Activated CD4-positive, CD25-positive, alpha-beta regulatory T cell treated with anti-CD3 and anti-CD28 coated beads, Interleukin-2, amount 50 U/mL, for 16 hours (primary cell): ENCODE measurements around the gene UBE3A.
A peak's percentile ranks its signal among the peaks of the same experiment; 100 is the strongest.
"Not testable (repeated sequence)": the region's sequence is repeated elsewhere in the genome, so short reads cannot be mapped to it uniquely, and the experiment has no call there.

Source experiments
- DNase-seq: peaks from one replicate; pipeline ENCODE4 v3.0.0-alpha.2; 2020; ENCODE audit warnings: low read depth, low spot score

Gene UBE3A

DNA sequence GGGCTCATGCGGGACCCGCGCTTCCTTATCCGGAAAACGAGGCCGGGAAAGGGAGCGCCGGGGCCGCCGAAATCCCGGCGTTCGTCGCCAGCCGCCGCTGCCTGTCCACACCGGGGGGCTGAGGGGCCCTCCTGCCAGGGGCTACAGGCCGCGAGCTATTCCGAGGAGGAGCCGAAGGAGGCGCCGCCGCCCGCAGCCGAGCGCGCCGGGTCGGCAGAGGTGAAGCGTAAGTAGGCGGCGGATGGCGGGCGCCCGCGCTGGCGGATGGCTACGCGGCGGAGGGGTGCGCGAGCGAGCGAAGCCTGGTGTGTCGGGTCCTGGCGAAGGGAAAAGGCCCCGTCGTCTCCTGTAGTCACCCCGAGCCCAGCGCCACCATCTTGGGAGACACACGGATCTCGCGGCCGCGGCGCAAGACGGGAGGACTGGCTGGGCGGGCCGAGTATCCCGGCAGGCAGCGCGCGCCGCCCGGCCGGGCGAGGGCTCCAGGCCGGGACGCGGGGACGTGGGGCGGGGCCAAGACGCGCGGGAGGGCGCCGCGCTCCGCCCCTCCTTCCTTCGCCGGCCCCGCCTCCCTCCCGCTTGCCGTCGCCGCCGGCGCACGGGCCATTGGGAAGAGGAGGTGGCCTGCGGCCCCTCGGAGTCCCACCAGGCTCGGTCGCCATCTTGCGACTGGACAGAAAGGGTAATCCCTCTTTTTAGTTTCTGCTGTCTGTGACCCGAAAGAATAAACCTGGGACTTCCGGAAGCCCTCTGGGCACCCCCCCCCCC lies at the start of gene UBE3A:
Gene UBE3A (minus strand): TSS at position 424 of the 768 bp plus-strand sequence. CDS start 29,917 bp downstream, outside the sequence.
- DNase-seq = peak; percentile 64

DNA sequence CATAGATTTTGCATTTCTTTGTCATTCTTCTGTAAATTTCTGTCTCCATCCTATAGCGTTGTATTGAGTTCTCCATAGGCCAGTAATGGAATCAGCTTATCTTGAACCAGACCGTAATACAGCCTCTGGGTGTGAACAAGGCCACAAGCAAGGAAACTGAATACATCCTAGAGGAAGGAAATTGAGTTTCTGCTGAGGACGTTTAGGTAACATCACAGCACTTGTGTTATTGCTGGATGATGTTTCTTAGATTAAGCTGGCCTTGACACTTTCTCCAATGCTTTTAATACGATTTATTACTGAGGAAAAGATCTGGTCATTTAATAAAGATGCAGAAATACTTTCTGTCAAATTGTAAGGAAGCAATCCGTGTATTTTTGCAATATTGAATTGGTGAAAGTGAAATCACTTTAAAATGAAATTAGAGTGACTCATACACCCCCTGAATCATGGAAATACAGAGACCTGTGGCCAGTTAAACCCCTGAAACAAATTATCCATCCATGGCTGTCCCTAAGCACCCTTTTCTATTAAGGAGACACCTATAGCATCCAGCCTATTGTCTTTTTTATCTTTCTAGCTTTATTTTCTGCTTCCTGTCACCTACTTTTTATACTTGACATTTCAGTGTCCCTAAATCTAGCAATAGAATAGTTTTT lies 48.5 kb upstream of the UBE3A start:
- DNase-seq = no peak

DNA sequence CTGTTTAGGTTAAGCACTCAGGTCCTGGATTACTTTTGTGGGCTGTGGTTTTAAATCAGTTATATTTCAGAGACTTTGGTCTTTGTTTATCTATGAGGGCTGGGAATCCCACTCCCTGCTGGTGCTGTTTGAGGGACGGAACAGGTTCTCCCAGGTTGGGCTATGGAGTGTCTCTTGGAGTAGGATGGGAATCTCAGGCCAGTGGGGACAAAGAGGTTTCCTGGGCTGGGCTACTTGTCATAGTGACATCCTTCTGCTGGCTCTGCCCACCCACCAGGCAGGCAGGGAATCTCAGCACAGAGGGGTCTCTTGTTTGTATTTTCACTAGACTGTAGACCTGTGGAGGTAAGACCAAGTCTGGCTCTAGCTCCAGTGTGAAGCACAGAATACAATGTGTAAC lies 47.2 kb upstream of the UBE3A start:
- no peak for DNase-seq

DNA sequence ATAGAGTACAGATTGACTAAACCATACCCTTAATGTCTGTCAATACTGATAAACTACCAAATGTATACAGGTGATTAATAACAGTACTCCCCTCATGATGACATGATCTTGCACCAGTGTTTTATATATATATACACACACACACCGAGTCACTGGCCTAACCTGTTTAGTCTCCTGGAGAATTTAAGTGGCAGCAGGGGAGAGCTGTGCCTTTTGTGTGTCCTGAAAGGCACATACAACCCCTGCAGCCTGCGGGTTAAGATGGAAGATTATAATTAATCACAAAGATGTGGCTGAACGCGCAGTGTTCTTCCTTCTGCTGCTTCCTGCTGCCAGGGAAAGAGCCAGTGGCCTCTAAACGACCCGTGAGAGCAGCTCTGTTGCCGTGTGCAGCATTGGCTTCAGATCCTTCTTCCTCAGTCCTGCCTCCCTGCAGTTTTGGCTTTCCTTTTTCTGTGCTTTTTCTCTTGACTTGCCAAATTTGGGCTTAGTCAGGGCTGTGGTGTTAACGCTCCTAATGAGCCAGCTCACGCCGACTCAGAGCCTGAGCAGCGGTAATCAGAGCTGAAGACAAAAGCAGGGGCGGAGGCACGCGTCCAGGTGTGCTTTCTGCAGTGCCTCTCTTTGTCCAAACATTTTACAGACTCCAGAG lies 42.5 kb upstream of the UBE3A start:
- DNase-seq = no peak

DNA sequence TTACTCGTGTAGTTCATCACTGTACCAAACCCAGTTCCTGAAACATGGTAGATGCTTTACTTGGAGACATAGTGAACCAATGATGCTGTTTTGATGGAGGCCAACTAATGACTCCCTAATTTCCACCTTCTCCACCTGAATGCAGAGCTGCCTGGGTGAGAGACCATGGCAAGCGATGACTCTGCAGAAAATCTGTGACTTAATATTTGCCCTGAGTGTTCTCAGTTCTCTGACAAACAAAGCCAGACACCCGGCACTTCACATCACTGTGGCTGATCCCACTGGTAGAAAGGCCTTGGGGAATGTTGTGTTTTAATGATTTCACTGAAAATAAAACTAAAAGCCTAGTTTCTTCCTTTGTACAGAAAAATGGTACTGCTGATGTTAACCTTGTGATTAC lies 39.5 kb upstream of the UBE3A start:
- no peak for DNase-seq

DNA sequence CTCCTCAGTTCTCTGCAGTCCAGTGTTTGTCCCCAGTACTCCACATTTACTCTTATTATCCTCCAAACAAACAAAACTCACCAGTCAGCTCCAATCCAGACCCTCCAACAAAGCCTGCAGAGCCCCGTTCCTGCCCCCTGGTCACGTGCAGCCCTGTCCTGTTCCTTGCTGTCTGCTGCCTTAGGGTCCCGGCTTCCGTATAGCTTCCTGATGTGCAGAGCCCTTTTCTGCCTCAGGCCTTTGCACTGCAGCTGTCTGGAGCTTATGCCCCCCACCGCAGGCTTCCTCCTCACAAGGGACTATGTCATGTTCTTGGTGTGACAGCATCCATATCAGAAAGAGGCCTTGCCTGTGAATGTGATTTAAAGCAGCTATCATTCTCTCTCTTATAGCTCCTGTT lies 39.0 kb upstream of the UBE3A start:
- no peak for DNase-seq

DNA sequence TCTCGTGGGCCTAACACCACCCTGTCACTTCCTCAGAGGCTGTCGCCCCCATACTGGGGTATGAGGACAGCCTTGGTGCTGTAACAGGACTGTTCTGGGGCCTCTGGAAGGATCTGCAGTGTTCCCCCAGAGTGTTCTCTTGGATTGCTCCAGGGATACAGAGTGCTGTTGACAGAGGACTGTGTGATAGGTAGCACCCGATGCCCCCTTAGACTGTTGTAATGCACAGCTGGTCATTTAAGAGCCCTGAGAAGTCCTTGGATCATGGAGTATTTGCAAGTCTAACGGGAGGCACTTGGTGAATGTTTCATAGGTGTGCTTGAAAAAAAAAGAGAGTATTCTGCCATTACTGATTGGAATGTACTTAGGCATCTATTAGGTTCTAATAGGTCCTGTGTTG lies 35.4 kb upstream of the UBE3A start:
- DNase-seq = no peak

DNA sequence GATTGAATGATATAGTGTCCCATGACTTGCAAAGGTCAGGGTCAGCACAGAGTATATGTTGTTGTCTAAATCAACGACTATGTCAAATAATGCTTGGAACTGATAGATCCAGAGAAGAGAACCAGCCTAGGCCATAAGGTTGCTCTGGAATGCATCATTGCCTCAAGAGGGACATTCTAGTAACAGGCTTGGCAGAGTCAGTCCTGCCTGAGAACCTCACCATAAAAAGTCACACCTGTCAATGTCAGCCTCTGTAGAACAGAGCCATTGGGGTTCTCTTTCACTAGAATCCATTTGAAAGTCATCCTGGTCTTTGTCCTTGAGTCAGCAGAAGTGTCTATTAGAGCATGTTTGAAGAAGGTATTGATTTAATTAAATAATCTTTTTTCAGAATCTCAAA lies 31.4 kb upstream of the UBE3A start:
- no peak for DNase-seq

DNA sequence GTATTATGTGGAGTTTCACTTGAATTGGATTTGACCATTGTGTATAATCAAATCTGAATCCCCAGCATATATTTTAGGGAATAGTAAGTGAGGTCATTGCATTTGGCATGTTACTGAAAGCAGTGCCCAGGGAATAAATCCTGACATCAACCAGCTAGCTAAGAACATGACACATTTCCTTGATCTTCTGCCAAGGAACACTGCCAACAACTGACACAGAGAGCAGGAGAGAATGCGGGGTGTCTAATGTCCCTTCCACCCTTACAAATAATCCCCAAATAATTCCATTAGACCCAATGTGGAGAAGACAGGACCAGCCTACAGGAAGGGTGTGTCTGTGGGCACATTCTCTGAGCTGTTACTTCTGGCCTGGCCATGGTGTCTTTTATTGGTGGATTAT lies 30.6 kb upstream of the UBE3A start:
- no peak for DNase-seq

DNA sequence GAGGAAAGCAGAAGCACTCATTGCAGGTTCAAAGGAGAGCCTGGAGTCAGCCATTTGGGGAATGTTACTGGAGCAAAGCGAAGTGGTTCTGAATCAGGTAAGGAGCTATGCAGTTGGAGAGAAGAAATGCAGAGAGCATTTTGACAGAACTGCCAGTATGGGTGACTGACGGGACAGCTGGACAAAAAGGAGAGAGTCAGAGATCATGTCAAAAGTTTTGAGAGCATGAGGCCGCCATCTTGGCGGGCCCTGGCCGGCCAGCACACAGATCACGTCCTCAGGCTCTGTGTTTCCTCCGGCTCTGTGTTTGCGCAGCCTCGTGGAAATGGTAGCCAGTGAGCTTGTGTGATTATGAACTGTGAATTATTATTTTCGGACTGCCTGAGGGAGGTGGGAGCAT lies 29.8 kb upstream of the UBE3A start:
- DNase-seq = no peak

DNA sequence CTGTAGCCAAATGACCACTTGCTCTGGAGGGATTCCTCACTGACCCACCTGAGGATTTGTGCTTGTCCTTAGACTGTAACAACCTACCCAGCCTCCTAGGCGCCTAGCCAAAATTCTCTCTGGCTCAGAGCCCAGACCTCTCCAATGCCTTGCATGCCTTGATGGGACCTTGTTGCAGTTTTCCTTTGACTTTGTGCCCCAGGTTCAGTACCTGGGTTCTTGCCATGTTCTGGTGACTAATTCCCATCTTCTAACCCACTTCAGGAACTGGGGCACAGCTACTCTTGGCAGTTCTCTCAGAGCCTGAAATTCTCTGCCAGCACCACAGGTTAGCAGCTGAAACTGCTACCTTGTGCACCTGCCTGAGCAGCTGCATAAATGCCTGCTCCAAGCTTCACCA lies 27.0 kb upstream of the UBE3A start:
- no peak for DNase-seq

DNA sequence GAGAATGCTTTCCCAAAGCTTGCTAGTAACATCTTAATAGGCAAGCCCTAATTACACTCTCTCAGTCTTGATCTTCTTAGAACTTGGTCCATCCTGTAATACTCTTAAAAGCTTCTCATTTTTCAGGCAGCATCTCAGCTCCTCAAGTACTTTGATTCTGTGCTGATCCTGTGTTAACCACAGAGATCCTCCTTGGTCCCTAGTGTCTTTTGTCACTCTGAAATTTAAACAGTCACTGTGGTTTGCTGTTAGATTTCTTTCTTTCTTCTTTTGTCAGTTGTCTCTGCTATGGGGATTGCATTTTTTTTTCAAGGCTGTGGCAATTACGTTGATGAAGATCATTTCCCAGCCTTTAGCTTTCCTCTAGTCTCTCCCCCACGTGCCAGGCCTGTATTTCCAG lies 26.0 kb upstream of the UBE3A start:
- DNase-seq = no peak

GRCh38 chr15:25464383-25464782 lies 25.6 kb upstream of the UBE3A start:
- no peak for DNase-seq

- no peak for DNase-seq
Observed at GRCh38 chr15:25456196-25456595, 17.4 kb upstream of the UBE3A start.

GRCh38 chr15:25455226-25455625 lies 16.4 kb upstream of the UBE3A start:
- DNase-seq = no peak

DNA sequence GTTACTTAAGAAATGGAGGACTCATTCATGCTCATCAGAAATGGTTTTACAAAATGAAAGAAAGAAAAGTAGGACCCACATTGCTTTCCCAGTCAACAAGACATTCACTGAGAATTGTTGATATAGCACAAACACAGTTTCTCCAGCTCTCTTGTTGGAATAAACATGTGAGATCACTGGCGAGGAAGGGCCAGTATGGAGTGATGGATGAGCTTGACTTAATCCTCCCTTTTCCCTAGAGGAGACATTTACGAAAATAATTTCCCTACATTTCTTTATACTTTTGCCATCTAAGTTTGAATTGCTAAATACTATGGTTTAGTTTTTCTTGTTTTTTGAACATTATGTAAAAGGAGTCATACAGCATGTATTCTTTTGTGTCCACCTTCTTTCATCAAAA lies 15.9 kb upstream of the UBE3A start:
- DNase-seq = no peak

GRCh38 chr15:25453246-25453645 lies 14.4 kb upstream of the UBE3A start:
- DNase-seq = not testable (repeated sequence)

DNA sequence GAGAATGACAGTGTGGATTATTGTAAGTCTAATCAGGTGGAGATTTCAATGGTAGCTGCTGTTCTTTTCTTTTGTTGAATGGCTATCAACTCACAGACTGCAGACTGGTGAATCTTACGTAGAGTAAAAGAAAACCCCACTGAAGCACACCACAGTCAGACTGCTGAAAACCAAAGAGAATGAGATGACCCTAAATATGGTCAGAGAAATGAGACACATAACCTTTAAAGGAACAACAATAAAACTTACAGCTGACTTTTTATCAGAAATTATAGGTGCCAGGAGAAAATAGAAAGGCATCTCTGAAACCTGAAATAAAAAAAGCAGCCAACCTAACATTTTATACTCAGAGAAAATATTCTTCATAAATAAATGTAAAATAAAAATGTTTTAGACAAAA lies 12.7 kb upstream of the UBE3A start:
- no peak for DNase-seq

DNA sequence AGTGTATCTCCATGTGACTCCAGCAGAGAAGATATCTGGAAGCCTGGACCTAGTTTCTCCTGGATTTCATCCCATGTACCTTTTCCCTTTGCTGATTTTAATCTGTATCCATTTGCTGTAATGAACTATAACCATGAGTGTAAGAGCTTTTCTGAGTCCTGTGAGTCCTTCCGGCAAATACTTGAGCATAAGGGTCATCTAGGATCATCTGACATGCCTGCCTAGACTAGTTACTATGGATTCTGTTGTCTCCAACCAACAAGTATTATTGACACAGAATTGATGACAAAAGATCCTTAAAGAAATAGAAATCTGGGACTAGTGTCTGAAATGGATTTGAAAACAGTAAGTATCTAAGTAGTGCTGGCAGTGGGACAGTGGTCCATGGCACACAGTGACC lies 11.3 kb upstream of the UBE3A start:
- no peak for DNase-seq

- DNase-seq = no peak
Observed at GRCh38 chr15:25446076-25446475, 7.3 kb upstream of the UBE3A start.

DNA sequence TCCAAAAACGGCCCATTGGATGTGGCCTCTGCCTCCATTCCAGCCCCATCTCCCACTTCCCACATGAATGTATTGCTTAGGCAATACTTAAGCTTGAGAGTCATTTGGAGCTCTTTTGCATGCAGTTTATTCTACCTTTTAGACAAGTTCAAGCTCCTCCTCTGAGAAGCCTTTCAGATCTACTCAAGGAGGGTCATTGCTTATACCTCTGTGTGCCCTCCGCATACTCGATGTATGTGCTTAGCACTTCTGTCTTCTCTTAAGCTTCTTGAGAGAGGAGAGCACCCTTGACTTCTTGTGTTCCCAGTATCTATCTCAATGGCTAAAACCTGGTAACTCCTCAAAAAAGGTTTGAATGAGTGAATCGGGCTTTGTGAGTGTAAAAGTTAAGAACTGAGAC lies 6.6 kb upstream of the UBE3A start:
- DNase-seq = no peak

DNA sequence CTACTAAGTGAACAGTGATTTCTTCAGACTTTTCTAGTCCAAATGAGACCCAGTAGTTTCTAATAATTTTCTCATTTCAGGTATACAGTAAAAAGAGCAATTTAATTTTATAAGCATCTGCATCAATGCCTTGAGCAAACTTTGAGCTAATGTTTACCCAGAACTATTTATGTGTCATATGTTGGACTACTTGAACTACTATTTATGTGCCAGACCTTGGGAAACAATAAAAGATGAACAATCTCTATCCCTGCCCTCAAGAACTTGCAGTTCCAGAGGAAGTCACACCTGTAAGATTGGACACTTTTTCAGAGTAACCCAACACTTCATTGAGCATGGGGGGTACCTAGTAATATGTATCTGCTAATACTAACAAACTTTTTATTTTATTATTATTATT lies 2.3 kb upstream of the UBE3A start:
- DNase-seq = no peak

DNA sequence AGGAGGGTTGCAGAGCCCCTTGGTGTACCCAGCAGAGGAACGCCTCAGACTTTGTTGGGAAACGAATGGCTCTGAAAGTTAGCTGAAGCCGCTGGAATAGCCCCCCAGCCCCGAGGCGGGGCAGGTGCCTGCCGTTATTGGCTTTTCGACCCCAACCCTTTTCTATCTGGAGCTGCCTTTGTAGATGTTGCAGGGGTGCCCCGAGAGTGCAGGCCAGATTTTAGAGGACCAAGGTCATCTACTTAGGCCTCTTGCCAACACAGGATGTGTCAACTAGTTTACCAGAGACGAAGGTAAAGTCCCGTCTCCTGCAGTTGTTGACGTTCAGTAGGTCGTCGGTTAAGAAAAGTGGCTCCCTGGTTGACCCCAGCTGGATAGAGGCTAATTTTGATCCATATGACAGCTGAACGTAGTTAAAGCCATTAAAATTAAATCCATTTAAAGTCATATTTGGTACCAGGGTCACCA lies 579 bp upstream of the UBE3A start:
- no peak for DNase-seq
